ENCODE results near the gene WNT10A. TPM values are rescaled to one million over a fixed set of nuclear protein-coding genes. Genes with fewer than 3 reads are reported as not detected.

The WNT10A gene
- total and polyA plus RNA-seq, 9 of the 15 experiments (the other 6 are each of a cell fraction or from before 2014, with no cell fraction given) = not detected

DNA sequence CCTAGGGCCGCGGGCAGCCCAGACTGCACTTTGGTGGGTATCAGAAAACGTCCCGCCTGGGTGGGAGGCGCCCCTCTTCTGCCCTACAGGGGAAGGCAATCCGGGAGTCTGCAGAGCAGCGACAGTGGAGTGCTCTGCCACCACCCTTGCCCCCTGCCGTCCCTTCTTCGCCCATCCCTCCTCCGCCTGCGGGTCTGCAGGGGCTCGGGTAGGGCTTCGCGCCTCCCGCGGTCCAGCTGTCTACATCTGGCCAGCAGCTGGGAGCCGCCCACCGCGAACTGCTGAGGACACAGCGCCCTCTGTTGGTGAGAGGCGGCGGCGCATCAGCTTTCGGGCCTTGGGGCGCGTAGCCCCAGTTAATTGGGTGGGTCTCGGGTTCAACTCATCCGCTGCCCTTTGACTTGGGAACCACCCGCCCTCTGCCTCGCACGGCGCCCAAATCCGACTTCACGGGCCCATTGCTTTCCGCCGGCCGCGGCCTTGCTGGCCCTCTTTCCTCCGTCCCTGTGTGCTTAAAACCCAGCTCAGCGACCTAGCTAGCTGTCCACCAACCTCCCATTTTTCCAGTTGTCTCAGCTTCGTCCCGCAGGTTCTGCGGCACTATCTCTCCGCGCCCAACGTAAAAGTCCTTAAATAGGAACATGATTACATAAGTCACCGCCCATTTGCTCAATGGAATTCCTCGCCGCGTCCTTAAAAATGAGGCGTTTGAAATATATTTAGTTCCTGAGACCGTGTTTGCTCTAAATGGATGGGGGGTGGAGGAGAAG lies 17.6 kb downstream of the WNT10A start (continued):
- TF ChIP-seq ZNF12 (CRISPR knock-in tag; IDR thresholded peaks at IDR 0.05) (no peak), NR2C2 (CRISPR knock-in tag; IDR thresholded peaks at IDR 0.05) (no peak), NR2C2 (tag; IDR thresholded peaks at IDR 0.05) (no peak), RB1 (IDR thresholded peaks at IDR 0.05; ENCODE audit: low read depth) (peak; percentile 80), ZBTB8A (IDR thresholded peaks at IDR 0.05; ENCODE audit: partially characterized antibody) (no peak), NFIC (IDR thresholded peaks at IDR 0.05) (no peak), REST (IDR thresholded peaks at IDR 0.05; ENCODE audit: borderline replicate concordance) (peak; percentile 70; the same call in 1 of the 2 replicates), REST (CRISPR knock-in tag; IDR thresholded peaks at IDR 0.05; ENCODE audit: low read depth) (no peak), BACH1 (tag; IDR thresholded peaks at IDR 0.05) (no peak), KLF13 (tag; IDR thresholded peaks at IDR 0.05; ENCODE audit: borderline replicate concordance, low read depth) (peak; percentile 81; the same call in 1 of the 2 replicates), RAD21 (CRISPR knock-in tag; conservative IDR thresholded peaks at IDR 0.05 in 1 of 2, IDR thresholded peaks at IDR 0.05 in 1 of 2) (peak; percentile 53 to 78), NBN (IDR thresholded peaks at IDR 0.05; ENCODE audit: low read depth) (no peak), THRA (IDR thresholded peaks at IDR 0.05) (no peak), MEF2A (IDR thresholded peaks at IDR 0.05; ENCODE audit: control insufficient read depth, low read depth, low read length) (no peak), XRCC5 (IDR thresholded peaks at IDR 0.05; ENCODE audit: low read depth, low read length) (no peak), TBL1XR1 (IDR thresholded peaks at IDR 0.05; ENCODE audit: low read length in 2 of 2) (no peak)
- TF ChIP-seq, protein P1, sequence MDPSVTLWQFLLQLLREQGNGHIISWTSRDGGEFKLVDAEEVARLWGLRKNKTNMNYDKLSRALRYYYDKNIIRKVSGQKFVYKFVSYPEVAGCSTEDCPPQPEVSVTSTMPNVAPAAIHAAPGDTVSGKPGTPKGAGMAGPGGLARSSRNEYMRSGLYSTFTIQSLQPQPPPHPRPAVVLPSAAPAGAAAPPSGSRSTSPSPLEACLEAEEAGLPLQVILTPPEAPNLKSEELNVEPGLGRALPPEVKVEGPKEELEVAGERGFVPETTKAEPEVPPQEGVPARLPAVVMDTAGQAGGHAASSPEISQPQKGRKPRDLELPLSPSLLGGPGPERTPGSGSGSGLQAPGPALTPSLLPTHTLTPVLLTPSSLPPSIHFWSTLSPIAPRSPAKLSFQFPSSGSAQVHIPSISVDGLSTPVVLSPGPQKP (CRISPR knock-in tag; IDR thresholded peaks at IDR 0.05) = no peak
- TF ChIP-seq, protein P2, sequence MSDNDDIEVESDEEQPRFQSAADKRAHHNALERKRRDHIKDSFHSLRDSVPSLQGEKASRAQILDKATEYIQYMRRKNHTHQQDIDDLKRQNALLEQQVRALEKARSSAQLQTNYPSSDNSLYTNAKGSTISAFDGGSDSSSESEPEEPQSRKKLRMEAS (CRISPR knock-in tag; IDR thresholded peaks at IDR 0.05) = peak; percentile 58

Data from K562 (cell line).